ENCODE results near the gene GRIA1. TPM values are rescaled to one million over a fixed set of nuclear protein-coding genes. Genes with fewer than 3 reads are reported as not detected.

Gene GRIA1
- 1 to 10 TPM in 2 of 4 donors, under 1 TPM in 2; 0.63 to 1.2 (median 0.93) TPM for total RNA-seq

DNA sequence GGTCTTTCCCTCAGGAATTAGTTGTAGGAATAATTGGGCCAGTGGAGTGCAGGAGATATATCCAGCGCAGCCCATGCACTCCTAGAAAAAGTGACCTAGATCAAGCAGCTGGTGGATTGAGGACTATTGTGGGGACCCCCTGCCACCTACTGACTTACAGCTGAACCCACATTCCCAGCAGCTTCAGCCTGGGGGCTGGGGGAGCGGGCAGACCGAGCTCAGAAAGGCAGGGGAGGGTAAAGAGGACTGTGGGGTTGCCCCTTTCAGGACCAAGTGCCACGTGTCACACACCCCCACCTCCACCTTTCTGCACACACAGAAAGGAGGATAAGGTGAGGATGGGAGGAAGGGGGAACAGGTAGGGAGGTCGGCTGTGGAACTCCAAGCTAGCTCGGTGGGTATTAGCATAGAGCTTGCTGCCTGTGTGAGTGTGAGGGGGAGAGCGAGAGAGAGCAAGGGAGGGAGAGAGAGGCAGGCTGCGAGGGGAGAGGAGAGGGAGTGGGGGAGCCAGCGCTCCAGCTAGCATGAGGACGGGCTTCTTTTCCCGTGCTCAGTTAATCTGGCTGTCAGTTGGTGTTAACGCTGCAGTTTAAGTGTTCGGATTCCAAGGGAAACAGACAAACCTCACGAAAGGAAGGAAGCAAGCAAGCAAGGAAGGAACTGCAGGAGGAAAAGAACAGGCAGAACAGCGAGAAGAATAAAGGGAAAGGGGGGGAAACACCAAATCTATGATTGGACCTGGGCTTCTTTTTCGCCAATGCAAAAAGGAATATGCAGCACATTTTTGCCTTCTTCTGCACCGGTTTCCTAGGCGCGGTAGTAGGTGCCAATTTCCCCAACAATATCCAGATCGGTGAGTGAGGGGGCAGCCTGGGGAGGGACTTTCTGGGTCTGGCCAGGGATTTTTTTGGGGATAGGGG, at the start of gene GRIA1:
TSS of gene GRIA1 (plus strand) at position 553 of the 920 bp plus-strand sequence.
- Histone ChIP-seq H3K36me3 (no peaks in the 10 kb centered on the region), H3K27me3 (peaks cover 0 to 30% (median 15%) of the 10 kb centered on the region in 4 donors), H3K4me3 (peak within 1 kb of the TSS; percentile 11 to 33 (median 20)), H3K4me1 (peaks cover 0 to 11% (median 7%) of the 10 kb centered on the region in 4 donors), H3K9me3 (no peaks in the 10 kb centered on the region), H3K27ac (replicated peaks in 1 of 4) (no peak within 1 kb of the TSS)
- intact Hi-C loops (cut with DNase I) = loop anchor here (10.0 kb wide), 1 partner anchor 956 kb away; no protein-coding TSS in a partner anchor
- TF ChIP-seq POLR2AphosphoS5 (IDR thresholded peaks at IDR 0.05) = no peak
- TF ChIP-seq, protein P1, sequence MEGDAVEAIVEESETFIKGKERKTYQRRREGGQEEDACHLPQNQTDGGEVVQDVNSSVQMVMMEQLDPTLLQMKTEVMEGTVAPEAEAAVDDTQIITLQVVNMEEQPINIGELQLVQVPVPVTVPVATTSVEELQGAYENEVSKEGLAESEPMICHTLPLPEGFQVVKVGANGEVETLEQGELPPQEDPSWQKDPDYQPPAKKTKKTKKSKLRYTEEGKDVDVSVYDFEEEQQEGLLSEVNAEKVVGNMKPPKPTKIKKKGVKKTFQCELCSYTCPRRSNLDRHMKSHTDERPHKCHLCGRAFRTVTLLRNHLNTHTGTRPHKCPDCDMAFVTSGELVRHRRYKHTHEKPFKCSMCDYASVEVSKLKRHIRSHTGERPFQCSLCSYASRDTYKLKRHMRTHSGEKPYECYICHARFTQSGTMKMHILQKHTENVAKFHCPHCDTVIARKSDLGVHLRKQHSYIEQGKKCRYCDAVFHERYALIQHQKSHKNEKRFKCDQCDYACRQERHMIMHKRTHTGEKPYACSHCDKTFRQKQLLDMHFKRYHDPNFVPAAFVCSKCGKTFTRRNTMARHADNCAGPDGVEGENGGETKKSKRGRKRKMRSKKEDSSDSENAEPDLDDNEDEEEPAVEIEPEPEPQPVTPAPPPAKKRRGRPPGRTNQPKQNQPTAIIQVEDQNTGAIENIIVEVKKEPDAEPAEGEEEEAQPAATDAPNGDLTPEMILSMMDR (IDR thresholded peaks at IDR 0.05) = no peak
- no peak for TF ChIP-seq EP300 (IDR thresholded peaks at IDR 0.05)
- DNase-seq (ENCODE audit: extremely low spot score) = peak; percentile 85
- WGBS = 11% methylated on average over 18 of the region's 20 CpGs

DNA sequence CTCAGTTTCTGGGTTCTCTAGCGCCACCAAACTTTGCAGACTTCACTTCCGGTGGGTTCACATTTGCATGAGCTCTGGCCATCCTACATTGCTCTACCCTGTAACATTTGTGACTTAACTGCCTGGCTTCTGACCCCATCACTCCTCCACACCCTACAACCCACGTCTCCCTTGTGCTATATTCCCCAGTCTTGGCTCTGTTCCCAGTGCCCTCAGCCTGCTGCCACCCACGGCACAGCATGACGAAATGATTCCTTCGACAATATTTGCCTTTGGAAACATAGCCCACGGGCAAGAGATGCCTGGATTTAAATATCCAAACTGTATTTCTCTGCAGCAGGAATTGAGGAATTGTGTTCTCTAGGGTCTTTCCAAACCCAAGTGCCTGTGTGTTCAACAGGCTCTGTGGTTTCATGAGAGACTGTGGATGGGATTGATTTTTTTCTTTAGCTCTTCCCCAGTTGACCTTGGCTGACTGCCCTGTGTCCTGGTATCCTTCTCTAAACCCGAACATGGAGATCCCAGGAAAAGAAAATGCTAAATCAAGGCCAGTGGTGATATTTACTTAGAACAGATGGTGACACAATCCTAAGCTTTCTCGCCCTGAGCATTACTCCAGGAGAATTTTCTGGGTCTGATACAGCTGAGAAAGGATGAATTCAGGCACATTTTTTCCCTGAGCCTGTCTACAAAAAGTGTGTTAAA, 44.4 kb upstream of the GRIA1 start:
- TF ChIP-seq EP300 (IDR thresholded peaks at IDR 0.05) (no peak), POLR2A (IDR thresholded peaks at IDR 0.05; ENCODE audit: low read depth) (no peak), POLR2AphosphoS5 (IDR thresholded peaks at IDR 0.05) (no peak)
- TF ChIP-seq, protein P1 (IDR thresholded peaks at IDR 0.05) = no peak
- H3K9me3 ChIP-seq = no peaks in the 10 kb centered on the region
- no peaks in the 10 kb centered on the region for H3K36me3 ChIP-seq
- intact Hi-C loops (cut with DNase I) = no loop called here
- H3K4me3 ChIP-seq = no peak overlapping the region
- WGBS = 30% methylated on average over 9 of the region's 9 CpGs
- H3K27me3 ChIP-seq = no peaks in the 10 kb centered on the region
- H3K4me1 ChIP-seq = peaks cover 0 to 9% (median 4%) of the 10 kb centered on the region in 4 donors
- no peak overlapping the region for H3K27ac ChIP-seq (replicated peaks in 1 of 4)
- no peak for DNase-seq (ENCODE audit: extremely low spot score)

GRCh38 chr5:153447534-153447933, 42.9 kb upstream of the GRIA1 start:
- no peaks in the 10 kb centered on the region for H3K27me3 ChIP-seq
- H3K9me3 ChIP-seq = no peaks in the 10 kb centered on the region
- TF ChIP-seq EP300 (IDR thresholded peaks at IDR 0.05) = no peak
- TF ChIP-seq, protein P1 (IDR thresholded peaks at IDR 0.05) = no peak
- TF ChIP-seq POLR2AphosphoS5 (IDR thresholded peaks at IDR 0.05) = no peak
- TF ChIP-seq POLR2A (IDR thresholded peaks at IDR 0.05; ENCODE audit: low read depth) = no peak
- intact Hi-C loops (cut with DNase I) = no loop called here
- no peak overlapping the region for H3K27ac ChIP-seq (replicated peaks in 1 of 4)
- no peak overlapping the region for H3K4me3 ChIP-seq
- no peaks in the 10 kb centered on the region for H3K36me3 ChIP-seq
- no peak for DNase-seq (ENCODE audit: extremely low spot score)
- peaks cover 0 to 9% (median 4%) of the 10 kb centered on the region in 4 donors for H3K4me1 ChIP-seq
- WGBS = 87% methylated on average over 8 of the region's 8 CpGs

DNA sequence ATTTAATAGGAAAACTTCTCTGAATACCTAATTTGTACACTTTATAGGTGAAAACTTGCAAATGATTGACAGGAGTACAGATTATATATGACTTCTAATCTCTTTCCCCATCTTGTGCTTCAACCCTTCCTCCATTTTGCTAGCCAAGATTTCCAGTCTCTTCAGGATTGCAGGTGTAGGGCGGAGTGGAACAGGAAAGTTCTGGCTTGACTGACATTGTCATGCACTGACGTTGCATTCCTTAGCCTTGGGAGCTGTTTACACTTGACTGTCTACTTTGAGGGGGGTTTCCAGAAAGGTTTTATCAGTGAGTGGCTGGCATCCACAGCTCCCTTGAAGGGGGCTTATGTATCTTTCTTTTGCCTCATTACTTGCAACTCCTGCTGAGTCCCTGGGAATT, 34.1 kb upstream of the GRIA1 start:
- TF ChIP-seq POLR2AphosphoS5 (IDR thresholded peaks at IDR 0.05) (no peak), EP300 (IDR thresholded peaks at IDR 0.05) (no peak), POLR2A (IDR thresholded peaks at IDR 0.05; ENCODE audit: low read depth) (no peak)
- TF ChIP-seq, protein P1 (IDR thresholded peaks at IDR 0.05) = no peak
- Histone ChIP-seq H3K9me3 (no peaks in the 10 kb centered on the region), H3K4me1 (peaks cover 0 to 14% (median 8%) of the 10 kb centered on the region in 4 donors), H3K27ac (replicated peaks in 1 of 4) (no peak overlapping the region), H3K27me3 (no peaks in the 10 kb centered on the region), H3K36me3 (no peaks in the 10 kb centered on the region), H3K4me3 (no peak overlapping the region)
- intact Hi-C loops (cut with DNase I) = no loop called here
- 93% methylated on average over 2 of the region's 2 CpGs for WGBS
- peak; percentile 60 for DNase-seq (ENCODE audit: extremely low spot score)
